NCI-H82 treated with DMSO at 0.1 percent for 48 hours (cell line): ENCODE data around the gene TACC2.
A peak's percentile ranks its signal among the peaks of the same experiment; 100 is the strongest.

Experiments
- DNase-seq: peaks from one replicate; lab custom pipeline; 2025; ENCODE audit not compliant: unreplicated experiment; lab: John Stamatoyannopoulos, UW

Gene TACC2

DNA sequence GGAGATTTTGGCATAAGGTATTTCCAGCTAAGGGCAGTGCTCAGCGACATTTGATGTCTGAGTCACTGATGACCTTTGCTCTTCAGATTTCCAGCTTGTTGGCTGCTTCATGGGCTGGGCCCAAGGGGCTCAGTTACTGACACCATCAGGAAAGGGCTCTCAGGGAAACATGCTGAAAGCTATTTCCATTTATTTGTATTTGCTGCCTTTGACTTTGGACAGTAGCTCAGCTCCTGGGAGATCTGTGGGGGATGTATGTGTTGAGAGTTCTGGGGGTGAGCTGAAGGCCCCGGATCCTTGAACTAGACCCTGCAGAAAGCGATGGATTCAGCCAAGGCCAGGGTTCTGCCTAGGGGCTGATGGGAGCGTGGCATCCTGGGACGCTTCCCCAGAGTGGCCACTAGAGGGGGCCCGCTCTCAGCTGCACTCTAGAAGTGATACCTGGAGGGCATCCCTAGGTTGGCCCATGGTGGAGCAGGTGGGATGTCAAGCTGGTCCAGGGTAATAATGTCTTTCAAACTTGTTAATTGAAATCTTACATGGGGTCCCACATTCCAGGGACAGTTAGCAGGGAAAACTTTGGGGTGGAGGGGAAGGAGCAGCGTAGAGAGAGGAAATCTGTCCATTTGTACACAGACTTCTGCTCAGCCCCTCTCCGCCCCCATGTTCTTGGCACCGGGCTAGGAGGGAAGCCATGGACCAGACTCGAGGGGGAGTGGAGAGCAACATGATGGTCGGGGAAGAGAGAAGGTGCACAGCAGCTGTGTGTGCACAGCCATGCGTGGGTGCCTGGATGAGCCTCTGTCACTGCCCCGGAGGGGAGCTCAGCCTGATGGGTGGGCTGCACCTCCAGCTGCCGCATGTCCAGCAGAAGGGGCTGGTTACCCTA lies 279.1 kb downstream of the TACC2 start:
- peak; percentile 3 for DNase-seq

DNA sequence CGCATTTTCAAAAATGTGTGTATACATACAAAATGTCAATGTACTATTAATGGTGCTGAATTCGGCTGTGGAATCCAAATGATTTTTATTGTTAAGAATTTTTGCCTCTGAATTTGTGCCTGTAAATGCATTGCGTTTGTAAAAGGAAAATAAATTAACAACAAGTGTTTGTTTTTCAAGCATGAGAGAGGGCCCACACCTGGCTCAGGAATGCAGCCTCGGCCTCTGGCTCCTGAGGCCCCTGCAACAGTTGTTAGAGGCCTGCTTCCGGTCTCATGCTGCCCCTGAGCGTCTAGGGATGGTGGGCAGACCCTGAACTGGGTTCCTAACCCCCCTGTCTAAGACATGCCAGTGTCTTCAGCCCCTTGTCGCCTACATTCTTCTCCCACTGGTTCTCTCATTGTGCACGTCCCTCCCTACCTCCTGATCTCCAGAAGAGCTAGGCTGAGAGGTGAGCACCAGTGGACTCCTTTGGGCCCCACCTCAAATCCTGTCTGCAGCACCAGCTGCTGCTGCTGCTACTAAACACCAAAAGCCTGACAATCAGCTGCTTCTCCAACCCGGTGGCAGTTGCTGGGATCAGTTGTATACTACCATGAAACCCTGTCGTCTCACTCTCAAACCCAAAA lies 280.2 kb downstream of the TACC2 start:
- DNase-seq: no peak

DNA sequence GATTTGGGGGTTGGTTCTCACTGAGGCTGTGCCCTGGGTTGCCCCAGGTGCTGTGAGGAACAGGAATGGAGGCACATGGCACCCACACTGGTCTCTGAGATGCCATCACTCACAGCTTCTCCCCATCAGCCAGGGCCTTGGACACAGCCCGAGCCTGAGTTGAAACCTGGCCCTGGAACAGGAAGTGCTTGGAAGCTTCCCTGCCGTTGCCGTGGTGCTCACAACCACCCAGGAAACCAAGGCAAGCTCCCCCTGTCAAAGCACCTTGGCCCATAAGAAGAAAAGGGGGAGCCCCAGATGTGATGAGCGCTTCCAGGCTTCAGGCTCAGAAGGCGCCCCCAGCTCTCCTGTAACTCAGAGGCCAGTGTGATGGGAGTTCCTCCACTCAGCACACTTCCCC lies 282.1 kb downstream of the TACC2 start, which contains the start of gene BTBD16:
Gene BTBD16, plus strand, starts transcription at position 221 of the 400 bp plus-strand sequence. CDS start 3,786 bp downstream, outside the sequence.
- DNase-seq: no peak

DNA sequence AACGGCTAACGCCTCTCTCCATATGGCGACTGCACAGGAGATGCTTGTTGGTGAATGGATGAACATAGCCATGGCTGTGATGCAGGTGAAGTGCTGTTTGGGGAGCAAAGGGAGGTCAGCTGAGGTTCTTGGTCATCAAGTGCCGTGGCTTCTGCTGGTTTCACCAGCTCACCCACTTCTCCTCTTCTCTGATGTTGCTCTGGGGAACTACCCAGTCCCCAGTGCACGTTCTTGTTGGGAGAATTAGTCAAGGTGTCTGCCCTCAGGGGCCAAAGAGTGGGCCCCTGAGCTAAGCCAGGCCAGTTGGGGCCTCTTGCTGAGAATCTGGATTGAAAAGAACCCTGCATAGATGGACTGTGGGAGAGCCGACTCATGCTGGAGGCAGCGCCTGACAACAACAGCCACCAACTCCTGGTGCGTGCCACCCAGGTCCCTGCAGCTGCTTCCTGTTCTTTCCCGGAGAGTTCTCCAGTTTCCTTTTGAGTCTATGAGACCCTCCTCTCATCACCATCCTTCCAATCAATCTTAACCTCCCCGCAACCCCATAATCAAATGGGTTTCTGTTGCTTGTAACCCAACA lies 285.1 kb downstream of the TACC2 start:
- no peak for DNase-seq

DNA sequence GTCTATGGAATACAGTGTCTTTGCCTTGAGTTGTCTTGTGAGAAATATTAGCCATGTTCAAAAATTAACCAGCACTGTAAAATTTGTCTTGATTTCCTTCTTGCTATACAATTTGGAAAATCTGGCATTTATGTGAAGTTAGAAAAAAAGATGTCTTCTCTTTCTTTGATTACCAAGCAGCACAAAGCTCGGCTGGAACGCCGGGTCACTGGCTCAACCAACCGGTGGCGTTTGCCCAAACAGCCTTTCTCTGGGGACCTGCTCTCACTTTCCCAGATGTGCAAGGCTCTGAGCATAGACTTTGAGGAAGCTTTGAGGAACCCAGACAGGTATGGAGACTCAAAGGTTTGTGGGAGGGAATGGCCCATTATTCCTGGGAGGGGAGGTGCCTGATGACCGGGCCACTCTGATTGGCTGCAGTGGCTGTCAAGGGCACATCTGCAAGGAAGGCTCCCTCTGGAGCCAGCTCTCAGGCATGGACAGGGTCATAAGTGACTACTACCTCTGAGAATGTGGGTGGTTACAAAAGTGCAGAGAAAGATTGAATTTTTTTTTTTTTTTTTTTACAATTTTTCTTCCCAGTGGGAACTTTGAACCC lies 287.7 kb downstream of the TACC2 start:
- no peak for DNase-seq

DNA sequence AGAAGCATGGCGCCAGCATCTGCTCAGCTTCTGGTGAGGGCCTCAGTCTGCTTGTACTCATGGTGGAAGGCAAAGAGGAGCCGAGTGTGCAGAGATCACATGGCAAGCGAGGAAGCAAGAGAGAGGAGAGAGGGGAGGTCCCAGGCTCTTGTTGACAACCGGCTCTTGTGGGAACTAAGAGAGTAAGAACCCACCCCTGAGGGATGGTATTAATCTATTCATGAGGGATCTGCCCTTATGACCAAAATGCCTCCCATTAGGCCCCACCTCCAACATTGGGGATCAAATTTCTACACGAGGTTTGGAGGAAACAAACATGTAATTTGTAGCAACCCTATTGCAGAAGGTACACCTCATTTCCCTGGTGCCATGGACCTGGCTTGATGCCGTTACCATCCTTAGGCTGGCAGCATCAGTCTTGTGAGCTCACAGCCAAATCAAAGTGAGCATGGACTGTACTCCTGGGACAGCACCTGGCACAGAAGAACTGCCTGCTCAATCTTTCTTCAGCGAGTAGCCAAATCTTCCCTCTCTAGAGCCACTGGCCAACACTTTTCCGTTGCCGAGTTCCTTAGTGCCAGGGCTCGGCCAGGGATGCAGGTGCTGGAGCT lies 288.7 kb downstream of the TACC2 start:
- DNase-seq: no peak

DNA sequence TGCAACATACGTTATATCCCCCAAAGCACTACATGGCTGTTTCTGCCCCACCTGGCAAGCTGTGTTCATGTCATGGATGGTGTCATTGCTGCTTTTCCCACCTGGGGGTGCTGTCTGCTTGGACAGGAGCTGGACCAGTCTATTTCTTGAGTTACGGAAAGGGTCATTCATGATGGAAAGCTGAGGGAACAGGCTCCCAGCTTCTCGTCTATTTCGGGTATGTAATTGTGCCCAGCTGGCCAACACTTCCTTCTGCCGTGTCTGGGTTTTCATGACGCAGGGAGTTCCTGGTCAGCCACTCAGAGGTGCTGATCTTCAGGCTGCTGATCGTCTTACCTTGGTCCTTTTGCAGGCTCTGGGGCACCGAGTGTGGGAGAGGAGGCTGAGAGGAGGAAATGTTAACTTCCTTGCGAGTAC lies 290.8 kb downstream of the TACC2 start:
- DNase-seq: peak; percentile 1

DNA sequence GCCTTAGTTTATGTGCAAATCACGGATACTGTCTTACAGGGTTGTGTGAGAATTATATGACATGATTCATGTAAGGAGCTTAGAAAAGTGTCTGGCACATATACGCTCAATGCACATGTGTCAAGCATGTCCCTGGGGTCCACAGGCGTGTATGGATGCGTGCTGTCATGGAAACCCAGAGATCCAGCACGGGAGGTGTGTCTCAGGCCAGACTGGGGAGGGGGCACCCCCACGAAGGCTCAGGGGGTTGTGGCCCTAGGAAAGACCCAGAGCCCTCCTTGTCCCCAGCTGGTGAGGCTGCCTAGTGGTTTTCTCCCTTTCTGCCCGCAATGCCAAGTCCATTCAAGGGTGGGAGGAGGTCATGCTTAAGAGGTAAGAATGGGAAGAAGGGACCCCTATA lies 291.2 kb downstream of the TACC2 start:
- DNase-seq: no peak

DNA sequence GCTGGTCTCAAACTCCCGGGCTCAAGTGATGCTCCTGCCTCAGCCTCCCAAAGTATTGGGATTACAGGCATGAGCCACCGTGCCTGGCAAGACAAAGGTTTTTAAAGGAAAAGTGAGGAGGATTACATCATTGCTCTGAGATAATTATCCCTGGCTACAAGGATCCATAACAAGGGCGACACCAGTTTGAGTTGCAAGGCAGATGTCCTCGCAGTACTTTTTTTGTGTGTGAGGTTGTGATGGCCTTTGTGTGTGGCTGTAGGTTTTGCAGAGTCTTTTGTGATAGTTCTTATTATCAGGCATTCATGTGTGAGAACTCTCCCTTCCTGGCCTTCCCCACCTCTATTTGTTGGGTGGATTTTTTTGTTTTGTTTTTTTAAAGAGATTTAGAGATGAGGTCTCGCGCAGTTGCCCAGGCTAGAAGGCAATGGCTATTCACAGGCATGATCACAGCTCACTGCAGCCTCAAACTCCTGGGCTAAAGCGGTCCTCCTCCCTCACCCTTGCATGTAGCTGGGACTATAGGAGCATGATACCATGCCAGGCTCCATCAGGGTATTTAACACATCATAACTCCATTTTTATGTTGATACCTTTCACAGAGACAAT lies 292.2 kb downstream of the TACC2 start:
- DNase-seq: no peak

DNA sequence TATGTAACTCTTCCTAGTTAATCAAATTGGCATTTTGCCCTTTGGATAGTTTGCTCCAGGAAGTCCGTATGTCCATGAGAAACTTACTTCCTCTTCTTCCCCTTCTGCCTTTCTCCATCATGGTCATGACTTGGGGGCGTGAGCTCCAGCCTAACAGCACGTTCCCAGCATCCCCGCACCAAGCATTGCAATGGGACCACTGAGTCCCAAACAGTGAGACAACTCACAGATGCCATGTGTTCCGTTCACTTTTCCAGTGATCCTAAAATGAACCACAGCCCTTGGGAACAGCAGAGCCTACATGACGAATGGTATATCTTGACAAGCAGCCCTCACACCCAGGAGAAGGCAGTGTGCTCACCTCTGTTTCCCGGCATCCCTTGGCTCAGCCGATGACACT lies 292.8 kb downstream of the TACC2 start:
- no peak for DNase-seq

DNA sequence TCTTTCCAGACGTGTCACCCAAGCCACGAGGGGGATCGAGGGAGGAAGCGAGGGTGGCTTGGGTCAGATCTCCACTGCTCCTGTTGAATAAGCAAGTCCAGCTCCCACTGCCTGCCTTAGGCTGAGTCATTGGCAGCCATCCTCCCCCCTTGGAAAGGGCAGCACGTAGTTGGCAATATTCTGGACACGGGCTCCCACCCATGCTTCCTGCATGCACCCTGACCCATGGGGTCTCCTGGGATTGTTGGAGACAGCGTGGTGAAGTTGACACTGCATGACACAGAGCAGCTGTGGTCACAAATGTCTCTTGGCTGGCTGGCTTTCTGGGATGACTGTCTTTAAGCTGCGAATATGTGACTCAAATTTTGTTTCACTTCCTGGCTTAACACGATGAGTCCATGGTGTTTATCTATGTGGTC lies 293.3 kb downstream of the TACC2 start:
- DNase-seq: no peak

DNA sequence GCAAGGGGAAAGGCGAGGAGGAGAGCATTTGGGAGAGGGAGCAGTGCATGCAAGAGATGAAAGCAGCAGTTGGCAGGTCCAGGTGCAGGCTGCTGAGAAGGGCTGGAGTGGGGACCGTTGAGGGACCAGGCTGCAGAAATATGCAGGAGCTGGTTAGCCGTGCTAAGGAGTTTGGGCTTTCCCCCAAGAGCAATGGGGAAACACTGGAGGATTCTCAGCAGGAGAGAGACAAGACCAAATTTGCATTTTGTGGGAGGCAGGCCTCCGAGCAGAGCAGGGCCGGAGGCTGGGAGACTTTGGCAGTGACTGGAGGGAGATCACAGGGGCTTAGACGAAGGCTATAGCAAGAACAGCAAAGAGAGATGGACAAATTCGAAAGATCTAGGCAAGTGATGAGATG lies 293.9 kb downstream of the TACC2 start:
- DNase-seq: no peak

DNA sequence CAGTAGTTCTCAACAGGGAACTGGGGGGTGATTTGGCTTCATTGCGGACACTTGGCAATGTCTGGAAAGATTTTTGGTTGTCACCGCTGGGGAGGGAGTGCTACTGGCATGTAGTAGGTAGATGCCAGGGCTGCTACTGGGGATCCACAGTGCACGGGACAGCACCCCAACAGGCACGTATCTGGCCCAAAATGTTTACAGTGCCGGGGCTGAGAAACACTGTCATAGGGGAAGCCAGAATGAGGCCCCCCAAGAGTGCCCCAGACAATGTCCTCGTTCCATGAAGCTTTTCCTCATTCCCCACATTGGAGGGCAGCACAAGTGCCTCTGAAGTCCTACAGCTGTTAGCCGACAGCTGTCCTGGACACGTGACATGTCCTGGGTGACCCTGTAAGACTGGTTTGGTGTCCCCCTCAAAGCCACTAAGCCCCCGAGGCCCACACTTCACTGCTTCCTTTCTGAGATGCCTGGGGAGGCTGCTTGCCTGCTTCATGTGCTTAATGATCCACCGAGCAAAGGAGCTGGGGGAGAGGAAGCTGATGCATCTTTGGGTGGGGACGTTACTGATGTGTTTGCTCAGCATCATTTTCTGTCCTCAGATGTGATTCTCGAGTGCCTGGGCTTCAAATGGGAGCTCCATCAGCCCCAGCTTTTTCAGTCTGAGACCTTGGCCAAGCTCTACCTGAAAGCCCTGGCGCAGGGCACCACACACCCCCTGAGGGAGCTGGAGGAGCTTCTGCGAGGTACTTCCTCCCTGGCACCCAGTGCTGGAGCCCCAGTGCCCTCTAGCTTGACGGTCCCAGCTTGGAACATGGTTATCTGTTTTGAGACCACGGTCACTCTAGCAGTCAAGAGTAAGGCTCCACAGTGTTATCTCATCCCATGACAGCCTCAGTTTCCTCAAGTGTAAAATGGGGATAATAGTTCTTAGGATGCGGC lies 296.8 kb downstream of the TACC2 start:
- DNase-seq: no peak

DNA sequence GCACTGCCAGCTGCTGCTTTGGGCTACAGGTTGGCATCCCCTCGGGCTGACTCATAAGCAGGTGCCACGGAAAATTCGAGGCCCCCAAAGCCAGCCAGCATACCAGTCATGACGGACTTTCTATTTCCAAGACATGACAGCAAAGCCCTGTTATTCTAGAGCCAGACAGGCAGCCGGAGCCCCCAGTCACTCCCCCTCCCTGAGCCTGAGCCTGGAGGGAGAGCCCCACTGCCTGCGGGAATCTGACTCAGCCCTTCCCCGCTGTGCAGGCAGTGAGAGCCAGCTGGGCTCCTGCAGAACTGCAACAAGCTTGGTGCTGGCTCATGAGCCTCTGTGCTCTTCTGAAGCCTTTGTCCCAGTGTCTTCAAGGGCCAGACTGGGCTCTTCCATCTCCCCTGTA lies 297.9 kb downstream of the TACC2 start:
- DNase-seq: no peak

DNA sequence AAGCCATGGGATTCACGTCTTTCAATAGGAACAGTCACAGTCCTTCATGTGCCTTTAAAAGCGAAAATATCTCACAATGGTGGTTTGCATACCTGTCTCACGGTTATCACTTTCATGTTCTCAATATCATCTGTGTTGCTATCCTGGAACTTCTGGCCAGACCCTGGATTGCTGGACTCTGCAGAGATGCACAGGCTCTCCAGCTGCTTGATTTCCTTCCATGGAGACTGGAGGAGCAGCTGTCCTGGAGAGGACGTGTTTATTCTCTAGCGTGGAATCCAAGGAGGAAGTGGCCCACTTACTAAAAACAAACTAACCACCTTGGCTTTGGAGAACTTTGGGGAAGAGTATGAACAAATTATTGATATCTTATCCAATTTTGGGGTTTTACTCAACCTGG lies 298.6 kb downstream of the TACC2 start:
- DNase-seq: no peak

DNA sequence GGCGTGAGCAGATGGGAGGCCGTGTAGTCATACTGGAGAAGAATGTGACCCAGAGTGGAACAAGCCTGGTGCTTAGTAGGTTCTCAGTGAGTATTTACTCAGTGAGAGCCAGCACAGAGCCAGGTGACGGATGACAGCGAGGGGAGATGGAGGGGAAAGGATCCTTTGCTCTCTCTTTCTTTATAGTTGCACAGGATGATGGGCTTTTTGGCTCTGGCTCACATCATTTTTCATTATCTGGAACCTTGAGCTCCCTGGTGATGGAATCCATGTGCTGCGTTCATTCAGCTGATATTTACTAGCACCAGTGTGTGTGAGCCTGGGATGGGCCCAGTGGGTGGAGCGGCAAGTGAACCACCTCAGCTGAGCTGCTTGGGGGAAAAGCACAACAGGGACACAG lies 299.3 kb downstream of the TACC2 start:
- no peak for DNase-seq

DNA sequence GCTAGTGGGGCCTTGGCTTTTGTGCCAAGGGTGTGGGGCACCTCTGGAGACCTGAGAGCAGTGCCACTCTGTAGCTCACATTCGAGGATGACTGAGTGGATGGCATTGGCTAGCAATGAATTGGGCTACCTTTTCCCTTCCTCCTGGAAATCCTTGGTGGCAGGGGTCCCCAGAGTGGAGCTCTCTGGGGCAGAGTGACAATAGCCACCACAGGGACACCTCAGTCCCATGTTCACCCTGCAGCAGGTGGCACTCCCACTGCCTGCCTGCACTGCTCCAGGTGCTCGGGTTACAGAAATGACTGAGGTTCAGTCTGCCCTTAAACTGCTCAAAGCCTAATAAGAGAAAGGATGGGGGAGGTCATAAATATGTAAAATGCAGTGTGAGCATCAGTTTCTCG lies 300.0 kb downstream of the TACC2 start:
- no peak for DNase-seq

DNA sequence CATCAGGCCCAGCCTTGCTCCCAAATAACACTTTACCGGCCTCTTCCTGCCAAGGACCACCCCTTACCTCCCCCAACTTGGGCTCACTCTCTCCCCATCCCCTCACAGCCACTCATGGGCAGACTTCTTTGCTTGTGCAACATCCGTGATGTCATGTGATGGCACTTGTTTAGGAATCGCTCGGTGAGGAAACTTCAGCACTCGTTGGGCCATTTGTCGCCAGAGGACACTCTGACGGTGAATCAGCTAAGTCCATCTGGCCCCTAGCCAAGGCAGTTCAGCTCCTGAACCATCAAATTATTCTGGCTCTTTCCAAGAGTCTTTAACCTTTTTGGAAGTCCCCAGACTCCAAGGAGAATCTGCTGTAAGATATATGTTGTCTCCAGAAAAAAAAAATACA lies 301.4 kb downstream of the TACC2 start:
- no peak for DNase-seq

DNA sequence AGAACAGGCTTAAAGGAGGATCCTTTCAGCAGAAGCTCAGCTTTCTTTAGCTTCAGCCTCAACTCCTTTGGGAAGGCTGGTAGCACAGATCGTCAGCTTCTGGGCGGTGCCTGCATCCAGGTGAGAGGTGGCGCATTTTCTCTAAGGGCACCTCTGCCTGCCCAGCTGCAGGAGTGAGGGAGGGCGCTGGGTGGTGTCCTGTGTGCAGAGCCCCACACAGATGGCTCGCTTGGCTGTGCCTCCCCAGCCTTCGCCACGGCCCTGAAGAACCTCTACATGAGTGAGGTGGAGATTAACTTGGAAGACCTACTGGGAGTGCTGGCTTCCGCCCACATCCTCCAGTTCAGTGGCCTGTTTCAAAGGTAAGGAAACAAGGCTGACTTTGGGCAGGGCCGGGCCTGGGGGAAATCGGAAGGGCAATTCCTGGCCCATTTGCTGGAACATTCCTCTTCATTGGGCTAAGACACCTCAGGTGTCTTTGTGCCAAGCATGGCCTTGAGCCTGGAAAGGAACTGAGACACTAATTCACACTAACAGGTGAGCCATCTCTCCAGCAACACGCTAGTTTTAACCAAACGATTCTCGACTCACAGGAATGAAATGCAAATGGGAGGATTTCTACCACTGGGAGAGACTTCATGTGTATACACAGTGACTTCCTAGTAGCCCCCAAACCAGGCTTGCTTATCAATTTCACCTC lies 302.0 kb downstream of the TACC2 start:
- DNase-seq: no peak
